Measurements from ENCODE around the gene ATF6B.

GRCh38 chr6:32069878-32070515, 58.0 kb downstream of the ATF6B start:
- TF ChIP-seq CTCF (IDR thresholded peaks at IDR 0.05) (no peak), POLR2A (IDR thresholded peaks at IDR 0.05) (no peak)

Measured in esophagus squamous epithelium (tissue), 4 donors.